Lower leg skin (tissue), 3 donors: ENCODE data around the gene IL4.
"Not testable (repeated sequence)": the region's sequence is repeated elsewhere in the genome, so short reads cannot be mapped to it uniquely, and the experiment has no call there.

Source experiments
- POLR2A ChIP-seq, 2 donors: fragments of 450-650 bp; IDR thresholded peaks; one replicate each; pipeline ENCODE4 v1.6.1; 2016 to 2017; ENCODE audit warnings: antibody characterized with exemption in 2 of 2, mild to moderate bottlenecking in 1 of 2, moderate library complexity in 1 of 2
- TF ChIP-seq, protein P1 (sequence below), 3 donors: fragments of 450-650 bp; IDR thresholded peaks; one replicate each; pipeline ENCODE4 v1.5.1; 2016; ENCODE audit warnings: antibody characterized with exemption in 3 of 3, mild to moderate bottlenecking in 3 of 3, moderate library complexity in 2 of 3

DNA sequence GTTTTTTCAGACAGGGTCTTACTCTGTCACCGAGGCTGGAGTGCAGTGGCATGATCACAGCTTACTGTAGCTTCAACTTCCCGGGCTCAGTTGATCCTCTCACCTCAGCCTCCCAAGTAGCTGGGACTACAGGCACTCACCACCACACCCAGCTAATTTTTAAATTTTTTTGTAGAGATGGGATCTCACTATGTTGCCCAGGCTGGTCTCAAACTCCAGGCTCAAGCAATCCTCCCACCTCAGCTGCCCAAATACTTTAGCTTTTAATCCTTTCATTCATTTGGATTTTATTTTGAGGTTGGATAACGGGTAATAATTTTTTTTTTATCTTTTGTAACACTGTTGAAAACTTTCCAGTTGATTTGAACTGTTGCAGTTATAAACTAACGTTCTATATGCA lies 40.2 kb upstream of the IL4 start:
- TF ChIP-seq, protein P1, sequence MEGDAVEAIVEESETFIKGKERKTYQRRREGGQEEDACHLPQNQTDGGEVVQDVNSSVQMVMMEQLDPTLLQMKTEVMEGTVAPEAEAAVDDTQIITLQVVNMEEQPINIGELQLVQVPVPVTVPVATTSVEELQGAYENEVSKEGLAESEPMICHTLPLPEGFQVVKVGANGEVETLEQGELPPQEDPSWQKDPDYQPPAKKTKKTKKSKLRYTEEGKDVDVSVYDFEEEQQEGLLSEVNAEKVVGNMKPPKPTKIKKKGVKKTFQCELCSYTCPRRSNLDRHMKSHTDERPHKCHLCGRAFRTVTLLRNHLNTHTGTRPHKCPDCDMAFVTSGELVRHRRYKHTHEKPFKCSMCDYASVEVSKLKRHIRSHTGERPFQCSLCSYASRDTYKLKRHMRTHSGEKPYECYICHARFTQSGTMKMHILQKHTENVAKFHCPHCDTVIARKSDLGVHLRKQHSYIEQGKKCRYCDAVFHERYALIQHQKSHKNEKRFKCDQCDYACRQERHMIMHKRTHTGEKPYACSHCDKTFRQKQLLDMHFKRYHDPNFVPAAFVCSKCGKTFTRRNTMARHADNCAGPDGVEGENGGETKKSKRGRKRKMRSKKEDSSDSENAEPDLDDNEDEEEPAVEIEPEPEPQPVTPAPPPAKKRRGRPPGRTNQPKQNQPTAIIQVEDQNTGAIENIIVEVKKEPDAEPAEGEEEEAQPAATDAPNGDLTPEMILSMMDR (IDR thresholded peaks at IDR 0.05) = not testable (repeated sequence)
- TF ChIP-seq POLR2A (IDR thresholded peaks at IDR 0.05) = not testable (repeated sequence)
